GM19463 (cell line): ENCODE data around the gene PHOSPHO1.
A peak's percentile ranks its signal among the peaks of the same experiment; 100 is the strongest.
"Not testable (repeated sequence)": the region's sequence is repeated elsewhere in the genome, so short reads cannot be mapped to it uniquely, and the experiment has no call there.

Experiments
- ATAC-seq: cut with Tn5 transposase; IDR thresholded peaks from one replicate; pipeline ENCODE4 v1.9.1; 2021; ENCODE audit warnings: mild to moderate bottlenecking, moderate library complexity; ENCODE audit not compliant: unreplicated experiment

The PHOSPHO1 gene

GRCh38 chr17:49194297-49194607, 36.3 kb downstream of the PHOSPHO1 start:
- no peak for ATAC-seq

GRCh38 chr17:49193513-49194296, 36.9 kb downstream of the PHOSPHO1 start:
- ATAC-seq: no peak

GRCh38 chr17:49191917-49192741, 38.5 kb downstream of the PHOSPHO1 start:
- peak; percentile 58 for ATAC-seq

GRCh38 chr17:49191409-49191916, 39.1 kb downstream of the PHOSPHO1 start:
- ATAC-seq: no peak

- ATAC-seq: no peak
Observed at GRCh38 chr17:49190932-49191331, 39.7 kb downstream of the PHOSPHO1 start.

GRCh38 chr17:49187301-49187700, 43.3 kb downstream of the PHOSPHO1 start:
- ATAC-seq: no peak

- not testable (repeated sequence) for ATAC-seq
Observed at GRCh38 chr17:49185381-49185780, 45.2 kb downstream of the PHOSPHO1 start.

GRCh38 chr17:49184522-49184921, 46.1 kb downstream of the PHOSPHO1 start:
- ATAC-seq: not testable (repeated sequence)

GRCh38 chr17:49183801-49184200, 46.8 kb downstream of the PHOSPHO1 start:
- no peak for ATAC-seq

- ATAC-seq: no peak
Observed at GRCh38 chr17:49183341-49183740, 47.2 kb downstream of the PHOSPHO1 start.

GRCh38 chr17:49180998-49181635, 49.5 kb downstream of the PHOSPHO1 start:
- no peak for ATAC-seq

- no peak for ATAC-seq
Observed at GRCh38 chr17:49180303-49180702, 50.3 kb downstream of the PHOSPHO1 start.

GRCh38 chr17:49175978-49176377, 54.6 kb downstream of the PHOSPHO1 start:
- not testable (repeated sequence) for ATAC-seq
